GM18511 (cell line): Measurements from ENCODE around the gene RBP3.

Source experiments
- ATAC-seq: cut with Tn5 transposase; IDR thresholded peaks from one replicate; pipeline ENCODE4 v1.9.1; 2021; ENCODE audit warnings: mild to moderate bottlenecking, moderate library complexity; ENCODE audit not compliant: unreplicated experiment

The RBP3 gene

GRCh38 chr10:47396311-47396717 is 48.2 kb downstream of the RBP3 start:
- no peak for ATAC-seq

- ATAC-seq, result no peak
These were observed 49.1 kb downstream of the RBP3 start for GRCh38 chr10:47397256-47397655.

GRCh38 chr10:47400251-47400650 is 52.1 kb downstream of the RBP3 start:
- ATAC-seq, result no peak

DNA sequence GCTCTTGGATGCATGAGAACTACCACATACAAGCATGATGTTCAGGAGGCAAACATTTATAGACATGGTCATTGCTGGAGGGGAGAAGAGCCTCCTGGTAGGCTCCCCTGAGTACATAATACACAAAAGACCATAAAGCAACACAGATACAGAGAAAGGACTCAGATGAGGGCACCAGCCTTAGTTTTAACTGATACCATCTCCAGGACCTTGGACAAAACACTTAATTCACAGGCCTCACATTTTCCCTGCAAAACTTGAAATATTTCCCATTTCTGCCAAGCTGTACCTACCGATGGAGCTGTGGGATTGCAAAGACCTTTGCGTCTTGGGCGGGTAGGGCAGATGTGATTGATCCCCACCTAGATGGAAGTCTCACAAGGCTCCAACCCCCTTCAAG is 52.6 kb downstream of the RBP3 start:
- no peak for ATAC-seq

DNA sequence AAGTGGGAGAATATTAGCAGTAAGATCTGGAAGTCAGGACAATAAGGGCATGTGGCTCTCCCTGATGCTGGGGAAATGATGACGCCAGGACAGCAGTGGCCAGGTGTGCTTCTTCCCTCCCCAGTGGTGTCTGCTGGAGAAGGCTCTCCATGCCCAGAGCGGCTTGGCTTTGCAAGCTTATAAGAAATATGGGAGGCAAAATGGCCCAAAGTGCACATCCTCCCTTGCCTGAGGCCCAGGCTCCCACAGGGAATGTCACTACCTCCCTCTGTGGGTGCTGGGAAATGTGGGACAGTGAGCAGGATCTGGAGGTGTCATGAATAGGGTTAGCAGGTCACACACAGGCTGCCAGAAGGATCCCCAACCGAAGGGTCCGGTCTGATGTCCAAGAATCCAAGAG is 53.0 kb downstream of the RBP3 start:
- no peak for ATAC-seq

GRCh38 chr10:47401874-47402640 is 53.9 kb downstream of the RBP3 start:
- ATAC-seq, result no peak

GRCh38 chr10:47402641-47403301 is 54.6 kb downstream of the RBP3 start:
- ATAC-seq, result no peak

- ATAC-seq, result no peak
These were observed 55.5 kb downstream of the RBP3 start for GRCh38 chr10:47403446-47404318.

DNA sequence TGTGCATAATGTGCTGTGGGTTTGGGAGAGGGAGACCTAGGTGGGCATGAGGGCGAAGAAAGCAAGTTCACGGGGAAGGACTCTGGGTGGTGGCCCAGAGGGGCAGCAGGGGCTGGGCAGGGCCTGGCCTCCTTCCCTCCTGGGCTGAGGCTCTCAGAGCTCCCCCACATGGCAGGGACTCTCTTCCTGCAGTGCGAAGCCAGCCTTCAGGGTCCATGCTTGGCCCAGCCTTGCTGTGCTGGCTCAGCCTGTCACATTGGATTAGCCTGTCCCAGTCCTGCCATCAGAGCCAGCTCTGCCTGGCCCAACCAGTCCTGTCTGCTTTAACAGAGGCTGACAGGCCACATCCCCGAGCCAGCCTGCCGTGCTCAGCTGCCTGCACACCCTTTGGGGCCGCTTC is 56.3 kb downstream of the RBP3 start:
- no peak for ATAC-seq

DNA sequence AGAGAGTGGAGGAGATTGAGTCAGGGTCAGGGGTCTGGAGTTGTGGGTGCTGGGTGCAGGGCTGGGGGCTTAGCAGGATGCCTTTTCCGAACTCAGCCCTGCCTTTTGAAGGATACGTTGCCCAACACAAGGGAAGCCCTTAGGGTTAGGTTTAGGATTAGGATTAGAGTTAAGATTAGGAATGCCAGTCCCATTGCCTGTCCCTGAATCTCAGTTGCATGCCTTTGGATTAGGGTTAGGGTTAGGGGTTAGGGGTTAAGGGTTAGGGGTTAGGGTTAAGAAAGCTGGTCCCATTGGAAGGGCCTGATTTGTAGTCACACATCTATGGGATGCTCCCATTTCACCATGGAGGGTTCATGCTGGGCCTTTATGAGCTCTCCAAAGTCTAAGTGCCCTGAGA is 56.8 kb downstream of the RBP3 start:
- ATAC-seq, result no peak

GRCh38 chr10:47405857-47406547 is 57.8 kb downstream of the RBP3 start:
- ATAC-seq, result no peak

- ATAC-seq, result no peak
These were observed 58.3 kb downstream of the RBP3 start for GRCh38 chr10:47406548-47406869.

DNA sequence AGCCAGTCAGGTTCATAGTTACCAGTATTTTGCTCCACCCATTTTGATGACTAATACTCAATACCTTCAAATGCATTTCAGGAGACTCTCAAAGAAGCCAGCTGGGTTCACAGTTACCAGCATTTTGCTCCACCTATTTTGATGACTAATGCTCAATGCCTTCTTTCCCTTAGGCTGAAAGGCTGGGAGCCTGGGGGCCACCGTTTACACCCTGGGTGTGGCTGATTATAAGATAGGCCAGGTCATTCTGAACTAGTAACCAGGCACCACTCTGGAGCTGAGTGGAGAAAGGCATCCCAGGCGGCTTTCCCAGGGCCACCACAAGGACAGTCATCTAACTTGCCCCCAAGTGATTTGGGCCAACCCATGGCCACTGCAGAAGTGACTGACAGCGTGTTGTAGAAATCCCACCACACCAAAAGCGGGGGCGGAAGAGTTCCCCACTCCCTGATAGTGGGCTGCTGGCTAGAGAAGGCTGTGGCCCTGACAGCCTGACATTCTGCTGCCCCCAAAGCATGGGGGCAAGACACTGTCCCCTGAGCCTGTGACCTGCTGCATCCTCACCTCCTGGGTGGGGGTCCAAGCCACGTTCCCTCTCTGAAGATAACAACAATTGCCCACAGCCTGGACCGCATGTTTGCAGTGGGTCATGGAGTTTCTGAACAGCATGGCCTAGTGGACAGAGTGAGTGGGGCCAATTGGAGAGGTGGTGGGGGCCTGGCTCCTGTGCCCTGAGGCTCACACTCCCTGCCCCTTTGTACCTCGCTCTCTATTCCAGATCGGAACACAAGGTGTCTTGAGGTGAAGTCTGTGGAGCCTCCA is 58.9 kb downstream of the RBP3 start:
- no peak for ATAC-seq
